NCI-H128 (cell line): Measurements from ENCODE around the gene S100PBP.

Experiments used
- DNase-seq: peaks from one replicate; lab custom pipeline; 2025; ENCODE audit not compliant: unreplicated experiment; lab: John Stamatoyannopoulos, UW

S100PBP gene

GRCh38 chr1:32825181-32825580 is 7.7 kb downstream of the S100PBP start:
- DNase-seq = no peak

DNA sequence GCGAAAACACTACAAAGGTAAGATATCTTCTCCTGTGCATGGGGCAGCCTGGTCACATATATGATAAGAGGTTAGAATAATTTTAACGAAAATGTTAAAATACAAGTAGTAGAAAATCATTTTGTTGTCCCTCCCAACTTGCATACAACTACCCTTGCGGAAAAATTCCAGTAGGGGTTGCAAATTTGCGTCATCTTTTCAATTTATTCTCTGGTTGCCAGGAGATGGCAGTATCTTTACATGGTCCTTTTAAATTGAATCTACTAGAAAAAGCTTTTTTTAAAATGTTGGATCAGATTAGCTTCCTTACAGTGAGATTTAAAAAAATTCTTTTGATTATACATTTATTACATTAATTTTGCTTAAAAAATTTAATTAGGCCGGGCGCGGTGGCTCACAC is 10.9 kb downstream of the S100PBP start:
- no peak for DNase-seq

GRCh38 chr1:32830092-32830852 is 12.8 kb downstream of the S100PBP start:
- peak; percentile 82 for DNase-seq

- DNase-seq = no peak
Observed at GRCh38 chr1:32831878-32832277, 14.4 kb downstream of the S100PBP start.

DNA sequence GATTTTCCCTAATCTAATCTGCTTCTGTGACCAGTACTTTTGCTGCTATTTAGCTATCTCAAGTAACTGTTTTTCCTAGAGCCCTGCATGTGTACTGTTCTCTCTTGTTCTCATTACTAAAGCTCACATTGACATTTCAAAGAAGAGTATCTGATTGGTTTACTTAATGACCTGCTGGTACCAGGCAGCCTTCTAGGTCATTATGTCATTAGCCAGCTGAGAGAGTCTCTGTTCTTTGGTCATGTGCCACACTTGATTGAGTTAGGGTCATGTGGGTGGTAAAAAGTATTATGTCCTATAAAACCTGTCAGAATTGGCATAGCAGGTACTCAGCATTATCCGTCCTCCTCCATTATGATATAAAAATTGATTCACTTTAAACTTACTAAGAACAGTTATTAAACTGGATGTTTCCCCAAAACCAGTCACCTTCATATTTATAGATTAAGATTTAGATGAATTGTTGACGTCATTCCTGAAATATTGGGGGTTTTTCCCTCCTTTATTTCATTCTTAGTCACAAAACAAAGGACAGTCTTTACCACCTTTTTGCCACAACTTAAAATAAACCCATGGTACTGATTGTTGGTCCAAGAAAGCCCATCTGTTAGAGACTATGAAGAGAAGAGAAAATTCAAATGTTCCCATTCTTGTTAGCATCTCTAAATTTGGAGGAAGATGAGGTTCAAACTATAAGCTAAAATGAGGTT is 31.1 kb downstream of the S100PBP start:
- DNase-seq = no peak

DNA sequence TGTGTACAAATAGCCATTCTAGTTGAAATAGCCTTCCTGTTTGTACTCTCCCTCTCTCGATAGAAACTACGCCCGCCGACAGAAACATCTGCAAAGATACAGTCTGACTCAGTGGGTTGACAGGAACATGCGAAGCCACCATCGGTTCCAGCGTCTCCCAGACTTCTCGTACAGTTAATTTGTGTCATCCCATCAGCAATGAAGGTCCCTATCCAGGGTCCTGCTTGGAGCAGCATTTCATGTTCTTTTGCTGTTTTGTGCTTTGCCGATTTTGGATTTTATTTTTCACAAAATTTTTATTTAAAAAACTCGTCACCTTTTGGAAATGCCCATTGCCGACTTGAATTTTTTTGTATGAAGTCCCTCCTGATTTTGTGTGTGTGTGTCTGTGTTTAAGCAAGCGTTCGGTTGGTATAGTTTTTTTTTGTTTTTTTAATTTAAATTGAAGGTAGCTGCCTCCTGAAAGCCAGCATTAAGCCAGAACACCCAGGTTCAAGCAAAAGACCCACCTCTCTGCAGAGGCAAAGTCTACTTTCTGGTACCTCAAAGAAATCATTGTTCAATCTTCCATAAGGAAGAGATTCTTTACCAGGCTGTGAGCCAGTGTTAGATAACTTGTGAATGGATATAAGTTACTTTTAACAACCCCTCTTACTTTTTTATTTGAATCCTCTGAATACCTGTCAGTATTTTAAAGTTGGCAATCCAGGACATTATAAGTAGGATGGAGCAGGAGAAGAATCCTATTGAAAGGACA is 38.6 kb downstream of the S100PBP start:
- no peak for DNase-seq

GRCh38 chr1:32858136-32858535 is 40.7 kb downstream of the S100PBP start:
- DNase-seq = no peak

- no peak for DNase-seq
Observed at GRCh38 chr1:32858791-32859190, 41.3 kb downstream of the S100PBP start.

DNA sequence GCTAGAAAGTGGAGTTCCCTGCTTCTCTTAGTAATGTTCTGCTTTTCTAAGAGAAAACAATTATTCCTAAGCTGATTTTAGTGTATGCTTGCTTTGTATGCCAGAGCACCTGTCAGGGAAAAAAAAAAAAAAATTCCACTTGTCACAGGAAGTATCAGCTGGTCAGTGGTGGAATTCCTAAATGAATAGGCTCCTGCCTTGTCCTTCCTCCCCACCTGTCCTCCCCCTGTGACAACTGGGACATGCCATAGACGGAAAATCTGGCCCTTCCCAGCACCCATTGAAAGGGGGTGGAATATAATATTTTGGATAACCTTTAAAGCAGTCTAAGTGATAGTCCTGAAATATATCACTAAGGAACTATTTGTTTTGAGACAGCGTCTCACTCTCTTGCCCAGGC is 42.5 kb downstream of the S100PBP start:
- DNase-seq = no peak

GRCh38 chr1:32860566-32860965 is 43.1 kb downstream of the S100PBP start:
- DNase-seq = no peak

- no peak for DNase-seq
Observed at GRCh38 chr1:32861904-32862695, 44.6 kb downstream of the S100PBP start.

GRCh38 chr1:32863218-32863880 is 45.9 kb downstream of the S100PBP start:
- DNase-seq = no peak

- no peak for DNase-seq
Observed at GRCh38 chr1:32863881-32864245, 46.4 kb downstream of the S100PBP start.

DNA sequence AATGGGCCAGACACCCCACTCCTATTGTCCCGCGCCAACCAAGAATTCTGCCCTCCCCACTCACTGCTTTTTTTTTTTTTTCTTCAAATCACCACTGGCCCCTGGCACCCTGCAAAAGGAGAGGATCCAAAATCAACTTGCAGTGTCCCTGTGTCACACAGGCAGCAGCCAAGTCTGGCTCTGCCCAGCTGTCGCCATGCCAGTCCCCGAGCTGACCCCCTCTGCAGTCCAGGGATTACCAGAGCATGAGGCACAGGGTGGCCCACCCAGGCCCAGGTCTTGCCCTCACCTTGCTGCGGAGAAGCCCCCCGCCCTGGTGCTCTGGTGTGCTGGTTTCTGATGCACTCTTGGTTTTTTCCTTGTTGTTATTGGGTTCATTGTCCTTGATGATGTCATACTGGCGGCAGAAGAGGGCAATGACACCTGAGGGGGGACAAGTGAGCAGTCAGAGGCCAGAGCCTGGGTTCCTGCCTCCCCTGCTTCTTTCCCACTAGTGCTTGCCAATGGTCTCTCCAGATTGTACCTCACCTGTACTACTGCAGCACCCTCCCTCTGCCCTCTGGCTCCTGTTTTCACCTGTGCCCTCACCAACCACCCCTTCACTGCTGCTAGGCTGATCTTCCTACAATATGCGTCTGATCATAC is 47.0 kb downstream of the S100PBP start:
- no peak for DNase-seq

DNA sequence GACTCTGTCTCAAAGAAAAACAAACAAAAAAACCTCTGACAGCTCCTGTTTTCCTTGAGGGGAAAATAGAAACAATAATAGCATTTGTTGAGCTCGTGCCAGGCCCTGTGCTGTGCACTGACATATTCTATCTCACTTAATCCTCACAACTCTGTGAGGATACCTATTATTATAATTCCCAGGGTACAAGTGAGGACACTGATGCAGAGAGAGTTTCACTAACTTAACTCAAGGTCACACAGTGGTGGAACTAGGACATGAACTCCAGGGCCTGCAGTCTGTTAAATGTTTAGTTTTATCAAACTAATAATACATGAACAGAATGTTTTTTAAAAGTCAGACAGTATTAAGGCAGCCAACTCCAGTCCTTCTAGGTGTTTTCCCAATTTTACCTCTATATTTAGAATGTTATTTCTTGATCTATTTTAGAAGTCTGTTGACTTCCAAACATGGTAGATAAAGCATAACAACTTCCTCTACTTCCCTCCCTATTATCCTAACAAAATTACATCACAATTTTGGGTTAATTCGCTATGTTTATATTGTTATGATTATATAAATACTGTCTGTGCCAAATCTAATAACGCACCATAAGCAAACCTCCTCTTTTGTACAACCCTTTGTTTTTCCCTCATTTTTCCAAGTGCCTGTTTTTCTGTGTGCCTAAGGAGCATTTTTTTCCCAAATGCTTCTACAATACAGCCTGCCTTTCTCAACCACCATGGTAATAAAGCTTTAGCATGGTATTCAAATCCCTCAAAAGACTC is 48.4 kb downstream of the S100PBP start:
- no peak for DNase-seq

DNA sequence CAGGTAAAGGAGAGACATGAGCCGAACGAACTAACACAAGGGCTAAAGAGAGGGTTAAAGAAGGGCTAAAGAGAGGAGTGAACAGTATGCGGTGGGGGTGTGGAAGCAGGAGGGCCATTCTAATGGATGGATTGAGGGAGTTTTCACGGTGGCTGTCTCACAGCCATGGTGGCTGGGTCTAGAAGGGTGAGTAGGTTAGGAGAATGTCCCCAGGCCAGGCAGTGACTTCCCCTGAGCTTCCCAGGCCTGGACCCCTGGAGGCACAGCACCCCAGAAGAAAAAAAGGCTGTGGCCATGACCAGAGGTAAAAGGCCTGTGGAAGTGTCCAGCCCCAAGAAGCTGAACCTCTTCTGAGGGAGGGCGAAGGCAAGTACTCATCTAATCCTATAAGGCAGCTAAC is 49.7 kb downstream of the S100PBP start:
- no peak for DNase-seq

DNA sequence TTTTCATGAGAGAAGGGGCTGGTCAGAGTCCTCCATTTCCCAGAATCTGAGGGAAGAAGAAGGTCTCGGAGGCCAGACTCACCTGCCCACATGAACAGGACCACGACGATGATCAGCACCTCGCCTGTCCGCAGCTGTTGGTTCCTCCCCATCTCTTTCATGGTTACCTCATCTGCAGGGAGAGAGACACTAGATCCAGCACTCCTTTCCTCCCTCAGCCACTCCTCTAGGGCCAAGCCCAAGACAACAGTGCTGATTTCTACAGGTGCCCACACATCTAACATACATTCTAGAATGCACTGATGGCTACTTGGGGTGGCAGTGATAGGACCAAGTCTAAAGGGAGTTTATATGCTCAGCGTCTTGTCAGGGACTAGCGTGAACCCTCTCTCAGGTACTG is 50.2 kb downstream of the S100PBP start:
- DNase-seq = no peak

GRCh38 chr1:32868085-32868484 is 50.6 kb downstream of the S100PBP start:
- DNase-seq = no peak

DNA sequence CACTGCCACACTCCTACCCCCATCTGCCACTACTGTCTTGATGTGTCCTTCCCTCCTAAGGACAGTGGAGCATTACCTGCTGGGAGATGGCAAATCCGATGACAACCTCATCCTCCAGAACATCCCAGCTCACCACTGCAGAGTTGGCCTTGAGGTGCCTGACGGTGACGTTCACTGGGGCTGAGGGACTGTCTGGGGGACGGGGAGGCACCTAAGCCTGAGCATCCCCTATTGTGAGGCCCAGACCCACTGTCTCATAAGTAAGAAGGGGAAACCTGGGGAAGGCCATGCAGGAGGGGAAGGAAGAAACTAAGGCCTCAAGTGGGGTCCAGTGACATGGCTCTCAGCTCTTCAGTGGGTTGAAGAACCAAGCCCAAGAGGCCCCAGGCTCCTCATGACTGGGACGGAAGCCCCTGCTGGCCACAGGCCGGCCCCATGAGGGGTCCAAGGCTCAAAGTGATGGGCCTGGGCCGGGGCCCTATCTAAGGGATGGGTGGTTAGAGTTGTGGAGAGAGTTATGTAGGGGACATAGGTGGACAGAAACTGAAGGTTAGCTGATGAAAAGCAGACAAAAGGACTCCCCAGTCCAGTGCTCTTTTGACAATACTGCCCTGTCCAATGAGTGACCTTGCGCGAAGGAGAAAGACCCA is 51.5 kb downstream of the S100PBP start:
- no peak for DNase-seq
